ENCODE measurements around the gene TULP4. TPM values are rescaled to one million over a fixed set of nuclear protein-coding genes. Genes with fewer than 3 reads are reported as not detected.

TULP4 gene
- total RNA-seq, 4 donors from 2014 or later = 209 to 459 (median 292) TPM

DNA sequence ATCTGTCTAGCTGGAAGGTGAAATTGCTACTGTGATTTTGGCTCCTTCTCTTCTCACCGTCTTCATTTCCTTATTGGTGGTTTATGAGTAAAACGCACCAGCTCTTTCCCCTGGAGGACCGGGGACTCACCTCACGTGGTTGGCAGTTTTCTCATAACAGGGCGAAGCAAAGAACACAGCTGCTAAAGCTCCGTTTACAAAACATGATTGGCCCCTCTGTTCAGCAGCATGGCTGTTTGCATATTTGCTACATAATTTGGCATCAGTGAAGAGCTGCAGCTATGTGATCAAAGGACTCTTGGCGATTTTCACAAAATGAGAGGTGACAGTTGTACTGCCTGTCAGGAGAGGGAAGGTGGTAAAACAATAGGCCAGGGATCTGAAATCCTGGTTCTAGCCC is 227.1 kb downstream of the TULP4 start:
- intact Hi-C loops (cut with DNase I) = no loop called here

GRCh38 chr6:158539881-158540280 is 227.6 kb downstream of the TULP4 start:
- TF ChIP-seq POLR2A (IDR thresholded peaks at IDR 0.05) = no peak
- TF ChIP-seq, protein P1, sequence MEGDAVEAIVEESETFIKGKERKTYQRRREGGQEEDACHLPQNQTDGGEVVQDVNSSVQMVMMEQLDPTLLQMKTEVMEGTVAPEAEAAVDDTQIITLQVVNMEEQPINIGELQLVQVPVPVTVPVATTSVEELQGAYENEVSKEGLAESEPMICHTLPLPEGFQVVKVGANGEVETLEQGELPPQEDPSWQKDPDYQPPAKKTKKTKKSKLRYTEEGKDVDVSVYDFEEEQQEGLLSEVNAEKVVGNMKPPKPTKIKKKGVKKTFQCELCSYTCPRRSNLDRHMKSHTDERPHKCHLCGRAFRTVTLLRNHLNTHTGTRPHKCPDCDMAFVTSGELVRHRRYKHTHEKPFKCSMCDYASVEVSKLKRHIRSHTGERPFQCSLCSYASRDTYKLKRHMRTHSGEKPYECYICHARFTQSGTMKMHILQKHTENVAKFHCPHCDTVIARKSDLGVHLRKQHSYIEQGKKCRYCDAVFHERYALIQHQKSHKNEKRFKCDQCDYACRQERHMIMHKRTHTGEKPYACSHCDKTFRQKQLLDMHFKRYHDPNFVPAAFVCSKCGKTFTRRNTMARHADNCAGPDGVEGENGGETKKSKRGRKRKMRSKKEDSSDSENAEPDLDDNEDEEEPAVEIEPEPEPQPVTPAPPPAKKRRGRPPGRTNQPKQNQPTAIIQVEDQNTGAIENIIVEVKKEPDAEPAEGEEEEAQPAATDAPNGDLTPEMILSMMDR (IDR thresholded peaks at IDR 0.05) = no peak
- intact Hi-C loops (cut with DNase I) = no loop called here
- H3K4me3 ChIP-seq (replicated peaks in 1 of 3) = no peak overlapping the region
- H3K27me3 ChIP-seq = no peaks in the 10 kb centered on the region
- H3K4me1 ChIP-seq = peaks cover 5 to 10% of the 10 kb centered on the region in 2 donors
- no peaks in the 10 kb centered on the region for H3K36me3 ChIP-seq
- H3K9me3 ChIP-seq = no peaks in the 10 kb centered on the region
- 90% methylated on average over 6 of the region's 6 CpGs for WGBS, 2 donors
- no peak for DNase-seq
- no peak overlapping the region for H3K27ac ChIP-seq

More for the DNA sequence above, 227.1 kb downstream of the TULP4 start:
- Histone ChIP-seq H3K4me1 (peaks cover 5 to 10% of the 10 kb centered on the region in 2 donors), H3K9me3 (no peaks in the 10 kb centered on the region), H3K4me3 (replicated peaks in 1 of 3) (no peak overlapping the region), H3K27ac (no peak overlapping the region), H3K36me3 (no peaks in the 10 kb centered on the region), H3K27me3 (no peaks in the 10 kb centered on the region)
- WGBS, 2 donors = 85 to 92% methylated on average over 7 of the region's 7 CpGs
- no peak for DNase-seq
- TF ChIP-seq, protein P1 (IDR thresholded peaks at IDR 0.05) = no peak
- TF ChIP-seq POLR2A (IDR thresholded peaks at IDR 0.05) = no peak

DNA sequence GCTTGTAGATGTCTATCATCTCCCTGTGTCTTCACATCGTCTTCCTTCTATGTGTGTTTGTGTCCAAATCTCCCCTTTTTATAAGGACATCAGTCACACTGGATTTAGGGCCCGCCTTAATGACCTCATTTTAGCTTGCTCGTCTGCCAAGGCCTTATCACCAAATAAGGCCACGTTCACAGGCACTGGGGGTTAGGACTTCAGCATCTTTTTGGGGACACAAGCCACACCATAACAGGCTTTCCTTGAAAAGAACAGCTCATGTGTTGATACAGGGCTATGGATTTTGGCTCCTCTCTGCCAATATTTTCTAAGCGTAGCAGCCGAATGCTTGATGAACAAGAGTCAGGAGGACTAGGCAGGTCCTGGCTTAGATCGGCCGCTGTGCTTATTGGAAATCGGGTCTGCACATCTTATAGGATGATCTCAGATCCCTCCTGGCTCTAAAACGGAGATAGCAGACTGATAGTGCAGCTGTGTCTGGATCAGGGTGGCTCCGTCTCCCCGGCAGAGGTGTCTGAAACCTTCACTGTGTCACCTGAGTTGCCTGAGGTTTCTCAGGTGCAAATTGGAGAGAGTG is 231.4 kb downstream of the TULP4 start:
- DNase-seq = no peak
- H3K27ac ChIP-seq = no peak overlapping the region
- TF ChIP-seq POLR2A (IDR thresholded peaks at IDR 0.05) = no peak
- TF ChIP-seq, protein P1 (IDR thresholded peaks at IDR 0.05) = no peak
- no peak overlapping the region for H3K4me3 ChIP-seq (replicated peaks in 1 of 3)
- H3K27me3 ChIP-seq = no peaks in the 10 kb centered on the region
- 86% methylated on average over 12 of the region's 12 CpGs for WGBS, 2 donors
- no peaks in the 10 kb centered on the region for H3K4me1 ChIP-seq
- no peaks in the 10 kb centered on the region for H3K36me3 ChIP-seq
- H3K9me3 ChIP-seq = no peaks in the 10 kb centered on the region
- intact Hi-C loops (cut with DNase I) = no loop called here

DNA sequence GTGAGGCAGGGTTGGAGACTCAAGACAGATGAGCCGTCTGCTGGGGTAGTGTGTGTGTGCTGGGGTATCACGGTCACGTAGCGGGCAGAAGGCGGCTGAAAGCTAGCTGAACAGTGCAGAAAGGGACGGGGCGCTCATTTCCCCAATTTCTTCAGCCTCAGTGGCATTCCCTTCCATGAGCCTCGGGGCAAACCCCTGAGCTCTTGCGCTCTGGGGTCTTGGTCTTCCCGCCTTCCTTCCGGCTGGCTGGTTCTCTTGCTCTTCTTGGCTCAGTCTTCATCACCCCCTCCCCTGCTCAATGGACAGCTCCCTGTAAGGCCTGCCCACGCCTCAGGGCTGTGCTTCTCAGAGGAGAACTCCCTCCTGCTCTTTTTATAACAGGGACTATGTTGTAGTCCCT is 232.2 kb downstream of the TULP4 start:
- 86 to 89% methylated on average over 12 of the region's 12 CpGs for WGBS, 2 donors
- no peak for DNase-seq
- no peaks in the 10 kb centered on the region for H3K27me3 ChIP-seq

More for the DNA sequence above, 232.2 kb downstream of the TULP4 start:
- intact Hi-C loops (cut with DNase I) = no loop called here
- no peak for TF ChIP-seq POLR2A (IDR thresholded peaks at IDR 0.05)
- TF ChIP-seq, protein P1 (IDR thresholded peaks at IDR 0.05) = no peak
- Histone ChIP-seq H3K36me3 (no peaks in the 10 kb centered on the region), H3K27ac (no peak overlapping the region), H3K9me3 (no peaks in the 10 kb centered on the region), H3K4me3 (replicated peaks in 1 of 3) (no peak overlapping the region), H3K4me1 (no peaks in the 10 kb centered on the region)

Measured in thyroid gland (tissue), 4 donors.